Transverse colon (tissue), 4 donors: ENCODE results near the gene ARHGAP12. TPM values are rescaled to one million over a fixed set of nuclear protein-coding genes. Genes with fewer than 3 reads are reported as not detected.

Source experiments
- DNase-seq: peaks from one replicate; pipeline ENCODE4 v3.0.0-alpha.2; 2019
- H3K27ac ChIP-seq, 4 donors: fragments of 200-600 bp; sonication (generic); 2 replicates each; pipeline ENCODE4 v1.5.1; 2016 to 2018; ENCODE audit warnings: inconsistent platforms in 4 of 4
- H3K27me3 ChIP-seq: fragments of 200-600 bp; sonication (generic); 2 replicates; pipeline ENCODE4 v1.5.1; 2017; ENCODE audit warnings: inconsistent platforms
- H3K36me3 ChIP-seq, 4 donors: fragments of 200-600 bp; sonication (generic); 2 replicates each; pipeline ENCODE4 v1.5.1; 2017 to 2019; ENCODE audit warnings: inconsistent platforms in 4 of 4
- H3K4me1 ChIP-seq, 4 donors: fragments of 200-600 bp; sonication (generic); 2 replicates each; pipeline ENCODE4 v1.5.1; 2017 to 2020; ENCODE audit warnings: inconsistent platforms in 4 of 4
- H3K4me3 ChIP-seq, 4 donors: fragments of 200-600 bp; sonication (generic); 1 replicate in 1 of 4; 2 replicates in 3 of 4; pipeline versions ENCODE4 v1.5.1 to v1.6.1; 2017 to 2019; ENCODE audit warnings: inconsistent platforms in 4 of 4
- H3K9me3 ChIP-seq, 2 donors: fragments of 200-600 bp; sonication (generic); 2 replicates each; pipeline ENCODE4 v1.5.1; 2017 to 2019; ENCODE audit warnings: inconsistent platforms in 2 of 2
- CTCF ChIP-seq, 5 experiments: fragments of 200-600 bp in 3 of 5; fragments of 450-650 bp in 2 of 5; sonication (generic) in 3 of 5; IDR thresholded peaks; 1 replicate in 2 of 5; 2 replicates in 3 of 5; pipeline ENCODE4 v1.5.1; 2016 to 2017; ENCODE audit warnings: antibody characterized with exemption in 5 of 5, inconsistent platforms in 3 of 5, mild to moderate bottlenecking in 2 of 5, moderate library complexity in 1 of 5
- EP300 ChIP-seq: sonication (generic); formaldehyde crosslinking; IDR thresholded peaks from one replicate; pipeline ENCODE4 v1.6.1; 2017; ENCODE audit warnings: antibody characterized with exemption, low read depth
- POLR2A ChIP-seq: fragments of 450-650 bp; IDR thresholded peaks from one replicate; pipeline ENCODE4 v1.6.1; 2016; ENCODE audit warnings: antibody characterized with exemption, mild to moderate bottlenecking, moderate library complexity
- POLR2AphosphoS5 ChIP-seq, 3 donors: sonication (generic); formaldehyde crosslinking; IDR thresholded peaks; one replicate each; pipeline ENCODE4 v1.6.1; 2016; ENCODE audit warnings: antibody characterized with exemption in 3 of 3
- WGBS, 2 donors: methylation state at CpG; one replicate each; pipeline ENCODE4 v1.1.5; 2018; ENCODE audit warnings: low coverage in 1 of 2; 5-methylcytosine and 5-hydroxymethylcytosine counted together
- in situ Hi-C, 4 donors: fragments of 200-750 bp; cut with MboI; loops; one replicate each; pipeline versions ENCODE4 v1.15.0 to v1.15.1; 2017; ENCODE audit warnings: low sequenced_read_pairs in 3 of 4, low pct_ligation_motif_present in 1 of 4, low pct_unique_long_range_greater_than_20kb in 1 of 4
- intact Hi-C: fragments of 100-400 bp; cut with DNase I; formaldehyde crosslinking; loops from one replicate; pipeline ENCODE4 v1.15.1; 2023; ENCODE audit warnings: low total_unique reads
- total RNA-seq, 4 donors: library from RNA; depleted of rRNA; stranded (reverse); fragments of >200 nt; gene quantifications; one replicate each; pipeline ENCODE4 v1.1.0, GENCODE V29; 2016

ARHGAP12 gene
- total RNA-seq, 4 donors from 2014 or later: 19.9 to 60.5 (median 46.1) TPM

- in situ Hi-C loops: no loop called here
- DNase-seq: no peak
- TF ChIP-seq POLR2AphosphoS5 (IDR thresholded peaks at IDR 0.05) (no peak), POLR2A (no peak), EP300 (no peak), CTCF (IDR thresholded peaks at IDR 0.05) (no peak)
- Histone ChIP-seq H3K9me3 (no peaks in the 10 kb centered on the region), H3K4me3 (no peak overlapping the region), H3K36me3 (no peaks in the 10 kb centered on the region), H3K4me1 (peaks cover 0 to 2% (median 0%) of the 10 kb centered on the region in 4 donors), H3K27me3 (no peaks in the 10 kb centered on the region), H3K27ac (no peak overlapping the region)
- WGBS, 2 donors: 77 to 83% methylated on average over 5 of the region's 5 CpGs
- intact Hi-C loops: no loop called here
These were observed 97.7 kb downstream of the ARHGAP12 start for GRCh38 chr10:31830887-31831286.

GRCh38 chr10:31829776-31830175 lies 98.9 kb downstream of the ARHGAP12 start:
- no peak overlapping the region for H3K4me3 ChIP-seq
- H3K9me3 ChIP-seq: no peaks in the 10 kb centered on the region
- no peak for DNase-seq
- H3K4me1 ChIP-seq: peaks cover 0 to 2% (median 0%) of the 10 kb centered on the region in 4 donors
- no peaks in the 10 kb centered on the region for H3K36me3 ChIP-seq
- in situ Hi-C loops (no loop called here), intact Hi-C loops (no loop called here)
- 92 to 94% methylated on average over 1 of the region's 1 CpG for WGBS, 2 donors
- no peaks in the 10 kb centered on the region for H3K27me3 ChIP-seq
- TF ChIP-seq POLR2A (no peak), EP300 (no peak), POLR2AphosphoS5 (IDR thresholded peaks at IDR 0.05) (no peak), CTCF (IDR thresholded peaks at IDR 0.05) (no peak)
- H3K27ac ChIP-seq: no peak overlapping the region

GRCh38 chr10:31823358-31823757 lies 105.3 kb downstream of the ARHGAP12 start:
- no peak for TF ChIP-seq POLR2AphosphoS5 (IDR thresholded peaks at IDR 0.05)
- no peak for TF ChIP-seq POLR2A
- TF ChIP-seq CTCF (IDR thresholded peaks at IDR 0.05): no peak
- no peak for TF ChIP-seq EP300
- in situ Hi-C loops: loop anchor here in 2 of 4 donors (25.0 kb wide), 2 partner anchors 1036 to 1086 kb away; no protein-coding TSS in a partner anchor
- 87 to 100% methylated on average over 4 of the region's 4 CpGs for WGBS, 2 donors

GRCh38 chr10:31822616-31823318 lies 105.9 kb downstream of the ARHGAP12 start:
- Histone ChIP-seq H3K27me3 (no peaks in the 10 kb centered on the region), H3K4me3 (no peak overlapping the region), H3K4me1 (peaks cover 0 to 17% (median 8%) of the 10 kb centered on the region in 4 donors), H3K36me3 (peaks cover 0 to 1% (median 0%) of the 10 kb centered on the region in 4 donors), H3K9me3 (no peaks in the 10 kb centered on the region), H3K27ac (no peak overlapping the region)
- in situ Hi-C loops: loop anchor here in 2 of 4 donors (25.0 kb wide), 2 partner anchors 1035 to 1085 kb away; no protein-coding TSS in a partner anchor
- no peak for TF ChIP-seq POLR2A
- TF ChIP-seq CTCF (IDR thresholded peaks at IDR 0.05): no peak
- TF ChIP-seq POLR2AphosphoS5 (IDR thresholded peaks at IDR 0.05): no peak
- TF ChIP-seq EP300: no peak
- intact Hi-C loops: no loop called here
- 77 to 94% methylated on average over 8 of the region's 8 CpGs for WGBS, 2 donors
- no peak for DNase-seq

More at GRCh38 chr10:31823358-31823757, 105.3 kb downstream of the ARHGAP12 start:
- Histone ChIP-seq H3K27me3 (no peaks in the 10 kb centered on the region), H3K27ac (no peak overlapping the region), H3K4me1 (peaks cover 0 to 17% (median 8%) of the 10 kb centered on the region in 4 donors), H3K9me3 (no peaks in the 10 kb centered on the region), H3K4me3 (no peak overlapping the region), H3K36me3 (no peaks in the 10 kb centered on the region)
- no peak for DNase-seq
- intact Hi-C loops: no loop called here
